Astrocyte of the cerebellum (primary cell): ENCODE data around the gene L3MBTL4.

Source experiments
- DNase-seq: peaks from one replicate; pipeline ENCODE4 v3.0.0-alpha.2; 2011; ENCODE audit warnings: low read depth
- H3K4me3 ChIP-seq: 2 replicates; pipeline ENCODE4 v1.5.1; 2011; ENCODE audit warnings: mild to moderate bottlenecking, low read depth, low read length, moderate library complexity
- CTCF ChIP-seq: IDR thresholded peaks from 2 replicates; pipeline ENCODE4 v1.5.1; 2012; ENCODE audit warnings: low read length, low read depth, moderate library complexity, mild to moderate bottlenecking; ENCODE audit errors: missing control alignments
- in situ Hi-C: cut with HindIII; loops from 2 replicates; pipeline ENCODE4 v1.10.0; 2017; ENCODE audit warnings: low sequenced_read_pairs

Gene L3MBTL4

GRCh38 chr18:6310714-6311113 lies 104.0 kb downstream of the L3MBTL4 start:
- in situ Hi-C loops, result no loop called here
- H3K4me3 ChIP-seq, result no peak overlapping the region
- no peak for TF ChIP-seq CTCF
- DNase-seq, result no peak

DNA sequence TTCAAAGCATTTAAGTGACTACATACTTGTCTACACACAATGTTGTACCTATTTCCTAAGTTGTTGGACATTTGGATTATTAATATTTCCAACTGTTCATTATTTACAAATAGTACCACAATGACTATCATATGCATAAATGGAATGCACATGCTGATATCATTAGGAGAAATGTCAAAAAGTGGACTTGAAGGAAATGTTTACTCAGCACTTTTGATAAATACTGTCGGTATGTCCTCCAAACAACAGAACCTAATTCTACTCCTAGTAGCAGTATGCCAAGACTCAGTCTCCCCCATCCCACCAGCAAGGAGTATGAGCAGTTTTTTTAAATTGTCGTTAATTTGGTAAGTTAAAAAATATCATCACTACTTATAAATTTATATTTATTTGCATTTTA lies 116.8 kb downstream of the L3MBTL4 start:
- no peak for DNase-seq
- H3K4me3 ChIP-seq, result no peak overlapping the region
- no peak for TF ChIP-seq CTCF
- in situ Hi-C loops, result no loop called here

- no peak overlapping the region for H3K4me3 ChIP-seq
- in situ Hi-C loops, result no loop called here
- DNase-seq, result peak; percentile 12
- TF ChIP-seq CTCF, result no peak
Observed at GRCh38 chr18:6294148-6294784, 120.4 kb downstream of the L3MBTL4 start.

- TF ChIP-seq CTCF, result no peak
- in situ Hi-C loops, result no loop called here
- DNase-seq, result no peak
- no peak overlapping the region for H3K4me3 ChIP-seq
Observed at GRCh38 chr18:6289843-6290242, 124.9 kb downstream of the L3MBTL4 start.

- no peak for TF ChIP-seq CTCF
- in situ Hi-C loops, result no loop called here
- no peak for DNase-seq
- no peak overlapping the region for H3K4me3 ChIP-seq
Observed at GRCh38 chr18:6286585-6286984, 128.1 kb downstream of the L3MBTL4 start.

GRCh38 chr18:6284761-6285160 lies 129.9 kb downstream of the L3MBTL4 start:
- no peak for DNase-seq
- no peak overlapping the region for H3K4me3 ChIP-seq
- in situ Hi-C loops, result no loop called here
- TF ChIP-seq CTCF, result no peak
